Liver (tissue), 9 donors: ENCODE data around the gene SESN1. TPM values are rescaled to one million over a fixed set of nuclear protein-coding genes. Genes with fewer than 3 reads are reported as not detected.
"Not testable (repeated sequence)": the region's sequence is repeated elsewhere in the genome, so short reads cannot be mapped to it uniquely, and the experiment has no call there.

Experiments used
- DNase-seq: peaks from one replicate; pipeline ENCODE4 v3.0.0-alpha.2; 2017; ENCODE audit warnings: low spot score
- H3K27ac ChIP-seq, 2 donors: one replicate each; pipeline ENCODE4 v1.7.0; 2013; ENCODE audit warnings: inconsistent platforms in 2 of 2, low read length in 2 of 2, control low read depth in 1 of 2, low read depth in 1 of 2, mild to moderate bottlenecking in 1 of 2
- H3K27me3 ChIP-seq, 4 donors: one replicate each; pipeline versions ENCODE4 v1.6.1 to v1.7.0; 2013; ENCODE audit warnings: low read length in 3 of 4, inconsistent platforms in 1 of 4, mild to moderate bottlenecking in 1 of 4, moderate library complexity in 1 of 4; ENCODE audit not compliant: control insufficient read depth in 4 of 4, insufficient read depth in 4 of 4
- H3K36me3 ChIP-seq, 4 donors: one replicate each; pipeline versions ENCODE4 v1.6.1 to v1.7.0; 2013; ENCODE audit warnings: low read length in 3 of 4, mild to moderate bottlenecking in 3 of 4, low read depth in 1 of 4, moderate library complexity in 1 of 4; ENCODE audit not compliant: control insufficient read depth in 4 of 4, insufficient read depth in 3 of 4
- H3K4me1 ChIP-seq, 4 donors: one replicate each; pipeline versions ENCODE4 v1.6.1 to v1.7.0; 2013; ENCODE audit warnings: low read length in 3 of 4, mild to moderate bottlenecking in 3 of 4, moderate library complexity in 1 of 4; ENCODE audit not compliant: control insufficient read depth in 4 of 4, insufficient read depth in 4 of 4
- H3K4me3 ChIP-seq, 3 donors: one replicate each; pipeline versions ENCODE4 v1.6.1 to v1.7.0; 2013; ENCODE audit warnings: low read length in 3 of 3, control low read depth in 1 of 3, low read depth in 1 of 3, mild to moderate bottlenecking in 1 of 3
- H3K9ac ChIP-seq, 2 donors: one replicate each; pipeline ENCODE4 v1.7.0; 2013; ENCODE audit warnings: low read length in 2 of 2, mild to moderate bottlenecking in 2 of 2, moderate library complexity in 2 of 2, control low read depth in 1 of 2, low read depth in 1 of 2
- H3K9me3 ChIP-seq, 4 donors: one replicate each; pipeline versions ENCODE4 v1.6.1 to v1.7.0; 2013; ENCODE audit warnings: low read length in 3 of 4; ENCODE audit not compliant: control insufficient read depth in 4 of 4
- ATF3 ChIP-seq: IDR thresholded peaks from 2 replicates; pipeline ENCODE4 v1.6.1; 2016; ENCODE audit warnings: antibody characterized with exemption
- CTCF ChIP-seq: fragments of 150-350 bp; IDR thresholded peaks from 2 replicates; pipeline ENCODE4 v1.5.1; 2017; ENCODE audit warnings: improper control_type of control experiment, low read depth, low read length; ENCODE audit not compliant: missing input control
- EGR1 ChIP-seq, 2 donors: IDR thresholded peaks; 2 replicates each; pipeline ENCODE4 v1.6.1; 2016 to 2018; ENCODE audit warnings: antibody characterized with exemption in 2 of 2, low read depth in 2 of 2
- FOXA1 ChIP-seq: IDR thresholded peaks from 2 replicates; pipeline ENCODE4 v1.6.1; 2016; ENCODE audit warnings: antibody characterized with exemption
- FOXA2 ChIP-seq: IDR thresholded peaks from 2 replicates; pipeline ENCODE4 v1.6.1; 2016; ENCODE audit warnings: antibody characterized with exemption
- GABPA ChIP-seq, 2 donors: IDR thresholded peaks in 1 of 2; conservative IDR thresholded peaks in 1 of 2; 2 replicates each; pipeline ENCODE4 v1.6.1; 2016; ENCODE audit warnings: antibody characterized with exemption in 2 of 2, mild to moderate bottlenecking in 1 of 2, moderate library complexity in 1 of 2
- HNF4A ChIP-seq, 2 donors: conservative IDR thresholded peaks; 2 replicates each; pipeline ENCODE4 v1.6.1; 2016; ENCODE audit warnings: antibody characterized with exemption in 2 of 2, mild to moderate bottlenecking in 2 of 2
- HNF4G ChIP-seq: IDR thresholded peaks from 2 replicates; pipeline ENCODE4 v1.6.1; 2016; ENCODE audit warnings: antibody characterized with exemption
- JUND ChIP-seq, 2 donors: IDR thresholded peaks; 2 replicates each; pipeline ENCODE4 v1.6.1; 2016; ENCODE audit warnings: antibody characterized with exemption in 2 of 2
- MAX ChIP-seq: IDR thresholded peaks from 2 replicates; pipeline ENCODE4 v1.6.1; 2016; ENCODE audit warnings: antibody characterized with exemption
- NR2F2 ChIP-seq: IDR thresholded peaks from 2 replicates; pipeline ENCODE4 v1.6.1; 2016; ENCODE audit warnings: antibody characterized with exemption
- RAD21 ChIP-seq, 2 donors: IDR thresholded peaks; 2 replicates each; pipeline ENCODE4 v1.6.1; 2016; ENCODE audit warnings: antibody characterized with exemption in 2 of 2, mild to moderate bottlenecking in 2 of 2
- REST ChIP-seq: IDR thresholded peaks from 2 replicates; pipeline ENCODE4 v1.6.1; 2016; ENCODE audit warnings: antibody characterized with exemption, mild to moderate bottlenecking
- RXRA ChIP-seq, 2 donors: IDR thresholded peaks; 2 replicates each; pipeline ENCODE4 v1.6.1; 2017 to 2018; ENCODE audit warnings: antibody characterized with exemption in 2 of 2, mild to moderate bottlenecking in 1 of 2
- SP1 ChIP-seq: IDR thresholded peaks from 2 replicates; pipeline ENCODE4 v1.6.1; 2018; ENCODE audit warnings: antibody characterized with exemption, mild to moderate bottlenecking
- TAF1 ChIP-seq: conservative IDR thresholded peaks from 2 replicates; pipeline ENCODE4 v1.6.1; 2016; ENCODE audit warnings: antibody characterized with exemption, mild to moderate bottlenecking
- YY1 ChIP-seq: IDR thresholded peaks from 2 replicates; pipeline ENCODE4 v1.6.1; 2016; ENCODE audit warnings: antibody characterized with exemption, mild to moderate bottlenecking
- ZBTB33 ChIP-seq: IDR thresholded peaks from 2 replicates; pipeline ENCODE4 v1.6.1; 2016; ENCODE audit warnings: antibody characterized with exemption
- WGBS: extraction: QIAGEN DNeasy Blood & Tissue Kit; methylation state at CpG from one replicate; pipeline ENCODE4 v1.1.7; 2013; 5-methylcytosine and 5-hydroxymethylcytosine counted together
- polyA plus RNA-seq, 2 donors: library from polyadenylated mRNA; stranded (reverse) in 1 of 2; unstranded in 1 of 2; fragments of 200-250 nt in 1 of 2; fragments of >200 nt in 1 of 2; fragmentation: Nextera tagmentation in 1 of 2; extraction: Ambion mirVana in 1 of 2; gene quantifications; one replicate each; pipeline versions ENCODE4 v1.2.1 to v1.2.3, GENCODE V29; 2013 to 2015
- total RNA-seq, 2 donors: library from RNA; depleted of rRNA; stranded (reverse); fragments of >200 nt; gene quantifications; one replicate each; pipeline ENCODE4 v1.2.3, GENCODE V29; 2014
- donor health status: healthy.
- donor health status: healthy.
- donor health status: healthy.
- donor health status: healthy.
- donor health status: healthy.

Gene SESN1
- total and polyA plus RNA-seq, 4 donors, result 6.2 to 17.0 (median 11.0) TPM

GRCh38 chr6:109118337-109118736, 23.7 kb upstream of the SESN1 start:
- H3K27me3 ChIP-seq, result no peaks in the 10 kb centered on the region
- H3K9ac ChIP-seq, result no peak overlapping the region
- no peak for DNase-seq
- WGBS, result 62% methylated on average over 5 of the region's 5 CpGs
- no peak for TF ChIP-seq YY1
- H3K27ac ChIP-seq, result peak overlapping the region; percentile 82 to 84
- H3K9me3 ChIP-seq, result no peaks in the 10 kb centered on the region
- no peaks in the 10 kb centered on the region for H3K36me3 ChIP-seq
- H3K4me1 ChIP-seq, result peaks cover 0 to 50% (median 22%) of the 10 kb centered on the region in 4 donors
- H3K4me3 ChIP-seq, result no peak overlapping the region

GRCh38 chr6:109117346-109118035, 22.8 kb upstream of the SESN1 start:
- Histone ChIP-seq H3K27me3 (no peaks in the 10 kb centered on the region), H3K9ac (peak overlapping the region in 1 of 2 donors; percentile 50), H3K4me3 (peak overlapping the region in 1 of 3 donors; percentile 17), H3K27ac (peak overlapping the region; percentile 82 to 84), H3K36me3 (no peaks in the 10 kb centered on the region), H3K4me1 (peaks cover 0 to 50% (median 22%) of the 10 kb centered on the region in 4 donors), H3K9me3 (no peaks in the 10 kb centered on the region)
- WGBS, result 31% methylated on average over 5 of the region's 5 CpGs
- TF ChIP-seq ZBTB33 (peak; percentile 88), ATF3 (peak; percentile 58), SP1 (peak; percentile 97), GABPA (IDR thresholded peaks at IDR 0.05 in 1 of 2, conservative IDR thresholded peaks at IDR 0.05 in 1 of 2) (peak in 1 of 2 donors; percentile 71), CTCF (no peak), FOXA1 (no peak), RXRA (IDR thresholded peaks at IDR 0.05) (peak; percentile 84 to 88), RAD21 (IDR thresholded peaks at IDR 0.05) (peak in 1 of 2 donors; percentile 33), MAX (peak; percentile 92), TAF1 (no peak), NR2F2 (peak; percentile 38), HNF4G (peak; percentile 93), YY1 (peak; percentile 84), EGR1 (IDR thresholded peaks at IDR 0.05; ENCODE audit: low read depth in 2 of 2) (peak in 1 of 2 donors; percentile 77), JUND (IDR thresholded peaks at IDR 0.05) (peak; percentile 81 to 87), HNF4A (conservative IDR thresholded peaks at IDR 0.05) (peak; percentile 97), FOXA2 (peak; percentile 52), REST (peak; percentile 78)
- DNase-seq, result no peak

GRCh38 chr6:109112663-109113062, 18.0 kb upstream of the SESN1 start:
- H3K4me1 ChIP-seq, result peaks cover 0 to 12% (median 3%) of the 10 kb centered on the region in 4 donors
- whole genome bisulfite sequencing, result 57% methylated on average over 3 of the region's 3 CpGs
- H3K4me3 ChIP-seq, H3K9ac ChIP-seq, H3K27ac ChIP-seq, DNase-seq, H3K9me3 ChIP-seq, H3K27me3 ChIP-seq, H3K36me3 ChIP-seq: not testable (repeated sequence)
